ENCODE results near the gene HLA-DRB5.
"Not testable (repeated sequence)": the region's sequence is repeated elsewhere in the genome, so short reads cannot be mapped to it uniquely, and the experiment has no call there.

The HLA-DRB5 gene

DNA sequence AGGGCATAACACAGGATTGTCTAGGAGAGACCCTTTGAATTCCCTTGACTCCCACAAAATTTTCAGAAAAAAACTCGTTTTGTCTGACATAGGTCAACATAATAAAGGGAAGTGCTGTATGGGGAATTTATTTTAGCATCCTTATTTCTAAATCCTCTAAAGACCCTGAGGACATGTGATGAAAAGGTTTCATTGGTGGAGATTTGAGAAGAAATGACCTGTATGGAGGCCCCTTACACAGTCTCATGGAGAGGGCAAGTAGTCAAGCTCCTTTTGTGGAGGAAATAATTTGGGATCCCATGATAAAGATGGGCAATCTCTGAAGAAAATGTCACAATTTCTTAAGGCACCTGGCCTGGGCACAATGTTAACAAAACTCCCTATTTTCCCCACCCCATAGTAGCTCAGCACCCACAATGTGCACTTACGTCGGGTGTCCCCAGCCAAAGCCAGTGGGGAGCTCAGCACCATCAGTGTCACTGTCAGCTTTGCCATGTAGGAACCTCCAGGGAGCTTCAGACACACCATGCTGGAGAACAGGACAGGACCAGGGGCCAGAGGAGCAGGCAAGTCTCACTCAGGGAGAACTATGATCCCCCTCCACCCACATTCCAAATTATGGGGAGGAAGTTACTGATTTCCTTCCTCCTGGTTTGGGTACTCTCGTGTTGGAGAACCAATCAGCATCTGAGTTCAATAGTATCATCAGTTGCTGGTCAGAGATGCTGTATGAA lies at the start of gene HLA-DRB5:
TSS of gene HLA-DRB5 (minus strand) at position 591 of the 734 bp plus-strand sequence. CDS start at position 528, 63 bp downstream.
- no peak for DNase-seq (ENCODE audit: low read depth, low spot score)

DNA sequence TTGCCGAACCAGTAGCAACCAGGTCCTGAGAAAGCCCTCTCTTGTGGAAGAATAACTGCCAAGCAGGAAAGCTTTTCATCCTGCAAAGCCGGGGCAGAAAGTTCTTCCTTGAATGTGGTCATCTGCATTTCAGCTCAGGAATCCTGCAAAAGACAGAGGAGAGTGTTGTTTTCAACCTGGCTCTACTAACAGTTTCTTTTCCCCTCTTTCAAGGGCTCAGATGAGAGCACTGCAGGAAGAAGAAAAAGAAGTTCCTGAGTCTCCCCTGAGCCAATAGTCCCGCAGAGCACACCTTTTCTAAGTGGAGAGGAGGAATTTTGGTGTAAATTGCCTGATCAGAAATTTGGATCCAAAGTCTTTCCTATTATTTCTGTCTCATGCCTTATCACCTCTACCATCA lies 48.9 kb upstream of the HLA-DRB5 start:
- no peak for DNase-seq (ENCODE audit: low read depth, low spot score)

DNA sequence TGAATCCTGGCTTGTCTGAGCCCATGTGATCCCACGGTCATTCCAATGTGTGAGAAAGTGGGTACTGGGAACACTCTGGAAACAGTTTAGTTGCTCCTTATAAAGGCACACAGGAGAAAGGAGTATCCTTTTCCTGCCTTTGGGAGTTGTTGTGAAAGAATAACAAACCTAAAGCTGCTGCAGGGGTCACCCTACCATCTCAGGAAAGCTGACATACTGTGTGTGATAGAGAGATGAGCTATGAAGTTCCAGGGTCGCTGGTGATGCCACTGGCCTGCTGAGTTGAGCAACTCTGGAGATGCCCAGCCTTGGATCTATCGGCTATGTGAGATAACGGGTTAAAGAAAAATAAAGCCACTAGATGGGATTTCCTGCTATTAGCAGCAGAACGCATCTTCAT lies 47.4 kb upstream of the HLA-DRB5 start:
- not testable (repeated sequence) for DNase-seq (ENCODE audit: low read depth, low spot score)

GRCh38 chr6:32576250-32576649 lies 46.2 kb upstream of the HLA-DRB5 start:
- DNase-seq (ENCODE audit: low read depth, low spot score): no peak

DNA sequence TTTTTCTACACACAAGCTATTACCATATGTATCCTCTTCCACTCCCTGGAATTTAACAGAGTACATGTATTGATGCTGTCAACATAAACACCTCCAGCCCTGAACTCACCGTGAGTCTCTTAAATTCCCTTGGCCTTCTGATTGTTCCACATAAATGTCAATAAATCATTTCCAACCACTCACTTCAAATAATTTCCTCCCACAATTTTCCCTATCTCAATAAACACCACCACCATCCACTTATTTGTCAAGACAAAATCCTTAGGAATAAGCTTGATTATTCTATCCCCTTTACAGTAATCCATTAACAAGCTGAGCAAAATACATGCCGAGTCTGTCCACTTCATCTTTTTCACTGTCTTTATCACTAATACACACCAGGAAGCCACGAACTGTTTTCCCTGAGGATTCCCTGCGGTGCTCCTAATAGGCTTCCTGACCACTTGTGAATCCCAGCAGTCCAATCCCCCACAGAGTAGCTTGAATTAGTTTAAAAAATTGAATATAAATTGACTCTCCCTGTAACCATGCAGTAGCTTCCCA lies 40.3 kb upstream of the HLA-DRB5 start:
- DNase-seq (ENCODE audit: low read depth, low spot score): no peak

GRCh38 chr6:32568561-32568960 lies 38.5 kb upstream of the HLA-DRB5 start:
- no peak for DNase-seq (ENCODE audit: low read depth, low spot score)

- DNase-seq (ENCODE audit: low read depth, low spot score): no peak
These were observed 36.9 kb upstream of the HLA-DRB5 start for GRCh38 chr6:32566957-32567356.

GRCh38 chr6:32565511-32565910 lies 35.4 kb upstream of the HLA-DRB5 start:
- DNase-seq (ENCODE audit: low read depth, low spot score): no peak

DNA sequence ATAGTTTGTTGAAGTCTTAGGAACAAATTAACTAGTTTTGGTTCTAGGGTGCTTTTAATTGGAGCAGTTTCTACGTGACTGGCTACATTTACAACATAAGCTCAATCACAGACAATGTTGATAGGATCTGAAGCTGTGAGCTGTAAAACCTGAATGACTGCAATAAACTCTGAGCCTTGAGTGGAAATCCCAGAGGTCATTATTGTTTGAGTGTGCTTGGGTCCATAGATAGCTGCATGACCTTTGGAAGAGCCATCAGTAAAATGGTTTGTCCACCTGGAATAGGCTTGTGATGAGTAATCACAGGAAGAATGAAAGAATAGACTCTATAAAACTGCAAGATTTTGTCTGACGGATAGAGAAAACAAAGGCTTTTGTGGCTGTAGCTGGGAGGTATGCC lies 32.9 kb upstream of the HLA-DRB5 start:
- no peak for DNase-seq (ENCODE audit: low read depth, low spot score)

GRCh38 chr6:32559747-32560146 lies 29.7 kb upstream of the HLA-DRB5 start:
- no peak for DNase-seq (ENCODE audit: low read depth, low spot score)

DNA sequence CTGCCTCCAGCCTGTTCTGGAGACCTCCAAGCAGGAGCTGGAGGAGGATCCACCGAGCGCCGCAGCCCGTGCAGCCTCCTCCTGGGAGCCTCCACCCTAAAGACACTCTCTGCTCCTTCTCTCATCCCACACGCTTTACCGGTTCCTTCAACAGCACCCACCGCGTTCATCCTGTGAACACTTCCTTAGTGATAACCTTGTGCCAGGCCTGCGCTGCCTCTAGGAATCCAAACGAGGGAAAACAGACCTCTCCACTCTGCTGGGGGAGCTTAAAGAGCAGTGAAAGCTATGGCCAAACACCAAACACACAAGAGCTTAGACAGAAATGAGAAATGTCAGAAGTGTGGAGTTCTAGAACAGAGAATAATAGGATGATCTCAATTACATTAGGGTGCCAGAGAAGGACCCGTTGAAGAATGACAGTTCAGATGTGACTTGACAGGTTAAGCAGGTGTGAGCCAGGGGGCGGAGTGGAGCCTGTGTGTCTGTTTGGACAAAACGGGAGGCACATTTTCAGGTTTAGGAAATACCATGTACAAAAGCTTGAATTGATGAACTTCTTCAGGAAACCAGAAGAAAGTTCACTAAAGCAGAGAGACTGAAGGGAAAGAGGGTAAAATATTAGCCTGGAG lies 28.5 kb upstream of the HLA-DRB5 start:
- DNase-seq (ENCODE audit: low read depth, low spot score): no peak

GRCh38 chr6:32554116-32554965 lies 24.3 kb upstream of the HLA-DRB5 start:
- DNase-seq (ENCODE audit: low read depth, low spot score): no peak

- DNase-seq (ENCODE audit: low read depth, low spot score): no peak
These were observed 23.1 kb upstream of the HLA-DRB5 start for GRCh38 chr6:32553037-32553742.

- no peak for DNase-seq (ENCODE audit: low read depth, low spot score)
These were observed 21.3 kb upstream of the HLA-DRB5 start for GRCh38 chr6:32551410-32551809.

GRCh38 chr6:32539839-32540238 lies 9.8 kb upstream of the HLA-DRB5 start:
- DNase-seq (ENCODE audit: low read depth, low spot score): no peak

GRCh38 chr6:32530431-32530793 lies 325 bp upstream of the HLA-DRB5 start:
- DNase-seq (ENCODE audit: low read depth, low spot score): not testable (repeated sequence)

GRCh38 chr6:32522302-32523047 lies 7.6 kb downstream of the HLA-DRB5 start:
- DNase-seq (ENCODE audit: low read depth, low spot score): no peak

- no peak for DNase-seq (ENCODE audit: low read depth, low spot score)
These were observed 10.2 kb downstream of the HLA-DRB5 start for GRCh38 chr6:32519910-32520258.

GRCh38 chr6:32519118-32519909 lies 10.8 kb downstream of the HLA-DRB5 start:
- no peak for DNase-seq (ENCODE audit: low read depth, low spot score)

All from activated CD4-positive, CD25-positive, alpha-beta regulatory T cell treated with anti-CD3 and anti-CD28 coated beads, Interleukin-2, amount 50 U/mL, for 16 hours (primary cell).